CD4-positive, CD25-positive, alpha-beta regulatory T cell (primary cell): ENCODE data around the gene DDX6. TPM values are rescaled to one million over a fixed set of nuclear protein-coding genes. Genes with fewer than 3 reads are reported as not detected.
A peak's percentile ranks its signal among the peaks of the same experiment; 100 is the strongest.

Experiments
- ATAC-seq, 2 donors: fragments of 150-1000 bp; cut with Tn5 transposase; one replicate each; pipeline ENCODE4 v1.10.0; 2021; ENCODE audit warnings: low read depth in 2 of 2, moderate number of reproducible peaks in 2 of 2, moderate library complexity in 1 of 2
- DNase-seq, 3 donors: peaks; one replicate each; pipeline versions ENCODE4 v3.0.0 to v3.0.0-alpha.2; 2012 to 2022; ENCODE audit warnings: mixed read lengths in 1 of 3
- H3K27ac ChIP-seq: one replicate; pipeline ENCODE4 v1.7.0; 2013; ENCODE audit warnings: mild to moderate bottlenecking, low read length; ENCODE audit not compliant: insufficient read depth, poor library complexity, severe bottlenecking
- H3K27me3 ChIP-seq: one replicate; pipeline ENCODE4 v1.7.0; 2013; ENCODE audit warnings: low read length; ENCODE audit not compliant: control insufficient read depth, insufficient read depth
- H3K36me3 ChIP-seq: one replicate; pipeline ENCODE4 v1.7.0; 2013; ENCODE audit warnings: mild to moderate bottlenecking, low read length, moderate library complexity; ENCODE audit not compliant: control insufficient read depth, insufficient read depth
- H3K4me1 ChIP-seq: 2 replicates; pipeline ENCODE4 v1.7.0; 2013; ENCODE audit warnings: mild to moderate bottlenecking, low read length; ENCODE audit not compliant: insufficient read depth, control insufficient read depth, poor library complexity, severe bottlenecking
- H3K4me3 ChIP-seq: one replicate; pipeline ENCODE4 v1.7.0; 2013; ENCODE audit warnings: low read depth, mild to moderate bottlenecking, low read length, moderate library complexity
- H3K9me3 ChIP-seq, 2 experiments: 1 replicate in 1 of 2; 2 replicates in 1 of 2; pipeline ENCODE4 v1.7.0; 2013; ENCODE audit warnings: low read length in 2 of 2, mild to moderate bottlenecking in 1 of 2, moderate library complexity in 1 of 2; ENCODE audit not compliant: control insufficient read depth in 2 of 2
- H3K27ac Mint-ChIP-seq, 3 donors: one replicate each; pipeline ENCODE4 v1.8.0; 2020 to 2022; ENCODE audit warnings: mild to moderate bottlenecking in 3 of 3, mixed read lengths in 3 of 3, moderate library complexity in 2 of 3
- H3K27me3 Mint-ChIP-seq: one replicate; pipeline ENCODE4 v1.8.0; 2022; ENCODE audit warnings: mild to moderate bottlenecking, mixed read lengths
- H3K36me3 Mint-ChIP-seq: one replicate; pipeline ENCODE4 v1.8.0; 2020; ENCODE audit warnings: mixed read lengths
- H3K4me1 Mint-ChIP-seq, 4 donors: one replicate each; pipeline ENCODE4 v1.8.0; 2020 to 2022; ENCODE audit warnings: mixed read lengths in 4 of 4, mild to moderate bottlenecking in 1 of 4
- H3K4me3 Mint-ChIP-seq, 4 donors: one replicate each; pipeline ENCODE4 v1.8.0; 2020 to 2022; ENCODE audit warnings: mild to moderate bottlenecking in 4 of 4, mixed read lengths in 4 of 4, moderate library complexity in 3 of 4
- H3K9me3 Mint-ChIP-seq, 7 donors: one replicate each; pipeline ENCODE4 v1.8.0; 2020 to 2022; ENCODE audit warnings: mixed read lengths in 7 of 7, mild to moderate bottlenecking in 3 of 7, moderate library complexity in 2 of 7
- polyA plus RNA-seq, 4 donors: library from polyadenylated mRNA; unstranded; fragments of 300-500 nt; fragmentation: Illumina TruSeq; gene quantifications; one replicate each; pipeline ENCODE4 v1.2.3, GENCODE V29; 2021
- total RNA-seq: library from RNA; stranded (reverse); gene quantifications from one replicate; pipeline ENCODE4 v1.2.3, GENCODE V29; 2022

Gene DDX6
- total and polyA plus RNA-seq, 5 donors from 2014 or later, result 79.0 to 293 (median 100.0) TPM

DNA sequence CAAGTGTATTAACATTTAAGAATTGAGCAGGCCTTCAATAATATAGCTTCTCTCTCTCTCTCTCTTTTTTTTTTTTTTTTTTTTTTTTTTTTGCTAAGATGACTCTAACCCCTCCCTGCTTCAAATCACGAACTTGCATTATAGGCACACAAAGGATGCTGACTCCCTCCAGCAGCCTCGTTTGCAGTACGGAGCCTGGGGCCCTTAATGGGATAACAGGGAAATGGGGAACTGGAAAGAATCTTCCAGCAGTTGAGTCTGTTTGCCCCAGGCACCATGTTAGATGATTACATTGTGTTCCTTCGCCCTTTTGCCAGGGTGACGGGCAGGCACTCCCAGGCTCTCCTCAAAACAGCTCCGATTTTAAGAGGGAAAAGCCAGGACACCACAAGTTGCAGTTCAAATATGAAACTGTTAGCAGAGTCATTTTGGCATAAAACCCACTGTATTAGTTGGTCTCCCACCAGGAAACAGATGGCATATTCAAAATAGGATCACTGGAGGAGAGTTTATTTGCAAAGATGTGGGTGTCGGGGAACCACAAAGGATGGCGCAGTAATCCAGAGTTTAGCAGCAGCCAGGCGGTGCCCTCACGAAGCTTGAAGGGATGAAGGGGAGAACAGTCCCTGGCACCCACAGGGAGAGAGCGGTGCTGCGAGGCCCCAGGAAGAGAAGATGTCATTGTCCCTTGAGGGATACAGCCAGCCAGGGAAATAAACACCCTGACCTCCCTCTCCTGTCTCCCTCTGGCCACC, 85.0 kb downstream of the DDX6 start:
- peak overlapping the region; percentile 51 to 83 (median 80) for H3K4me3 Mint-ChIP-seq
- peak overlapping the region; percentile 44 for H3K4me3 ChIP-seq

DNA sequence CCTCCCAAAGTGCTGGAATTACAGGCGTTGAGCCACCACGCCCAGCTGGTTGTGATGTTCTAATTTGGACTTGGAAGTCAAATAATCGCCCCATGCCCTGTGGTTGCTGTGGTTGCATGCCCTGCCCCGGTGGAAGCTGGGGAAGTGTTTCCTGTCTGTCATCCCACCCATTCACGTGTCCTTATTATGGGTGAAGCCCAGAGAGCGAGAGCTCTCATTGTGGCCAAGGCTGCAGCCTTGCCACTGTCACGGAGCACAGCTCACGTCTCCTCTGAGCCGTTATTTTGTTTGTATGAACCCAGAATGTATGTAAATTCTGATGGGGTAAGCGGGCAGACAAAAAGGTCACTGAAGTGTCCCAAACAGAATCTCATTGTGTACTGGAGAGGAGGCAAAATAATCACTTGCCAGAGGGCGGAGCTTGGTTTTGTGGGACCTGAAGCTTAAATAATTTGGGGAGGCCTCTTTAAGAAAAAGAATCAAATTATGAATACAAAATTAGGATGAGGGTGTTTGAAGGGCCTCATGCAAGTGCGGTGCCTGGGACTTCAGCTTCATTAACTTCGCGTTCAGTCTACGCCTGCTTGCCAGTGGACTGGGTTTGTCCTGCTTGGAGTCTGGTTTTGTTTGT, 85.7 kb downstream of the DDX6 start:
- no peaks in the 10 kb centered on the region for H3K36me3 Mint-ChIP-seq
- peak overlapping the region; percentile 95 to 97 (median 97) for H3K27ac Mint-ChIP-seq
- H3K4me3 ChIP-seq, result peak overlapping the region; percentile 44
- peak overlapping the region; percentile 63 for H3K27ac ChIP-seq
- ATAC-seq (peak; percentile 78 to 89), DNase-seq (peak in 2 of 3 donors; percentile 61 to 89)
- peaks cover 0 to 4% (median 2%) of the 10 kb centered on the region in 7 donors for H3K9me3 Mint-ChIP-seq
- H3K27me3 ChIP-seq, result no peaks in the 10 kb centered on the region
- H3K4me1 ChIP-seq, result peaks cover 46% of the 10 kb centered on the region
- H3K36me3 ChIP-seq, result no peaks in the 10 kb centered on the region
- H3K4me1 Mint-ChIP-seq, result peaks cover 21 to 68% (median 33%) of the 10 kb centered on the region in 4 donors
- peak overlapping the region; percentile 51 to 83 (median 80) for H3K4me3 Mint-ChIP-seq
- H3K27me3 Mint-ChIP-seq, result peaks cover 6% of the 10 kb centered on the region
- H3K9me3 ChIP-seq, result peaks cover 0 to 3% of the 10 kb centered on the region in 2 experiments

More for the DNA sequence above, 85.0 kb downstream of the DDX6 start:
- H3K27me3 ChIP-seq, result no peaks in the 10 kb centered on the region
- Mint-ChIP-seq H3K36me3 (no peaks in the 10 kb centered on the region), H3K9me3 (peaks cover 0 to 2% (median 0%) of the 10 kb centered on the region in 7 donors), H3K4me1 (peaks cover 18 to 63% (median 30%) of the 10 kb centered on the region in 4 donors), H3K27ac (peak overlapping the region; percentile 95 to 97 (median 97)), H3K27me3 (peaks cover 6% of the 10 kb centered on the region)
- DNase-seq, result no peak
- no peaks in the 10 kb centered on the region for H3K36me3 ChIP-seq
- peak in 1 of 2 donors; percentile 23 for ATAC-seq
- H3K27ac ChIP-seq, result peak overlapping the region; percentile 63
- no peaks in the 10 kb centered on the region for H3K9me3 ChIP-seq
- peaks cover 41% of the 10 kb centered on the region for H3K4me1 ChIP-seq

DNA sequence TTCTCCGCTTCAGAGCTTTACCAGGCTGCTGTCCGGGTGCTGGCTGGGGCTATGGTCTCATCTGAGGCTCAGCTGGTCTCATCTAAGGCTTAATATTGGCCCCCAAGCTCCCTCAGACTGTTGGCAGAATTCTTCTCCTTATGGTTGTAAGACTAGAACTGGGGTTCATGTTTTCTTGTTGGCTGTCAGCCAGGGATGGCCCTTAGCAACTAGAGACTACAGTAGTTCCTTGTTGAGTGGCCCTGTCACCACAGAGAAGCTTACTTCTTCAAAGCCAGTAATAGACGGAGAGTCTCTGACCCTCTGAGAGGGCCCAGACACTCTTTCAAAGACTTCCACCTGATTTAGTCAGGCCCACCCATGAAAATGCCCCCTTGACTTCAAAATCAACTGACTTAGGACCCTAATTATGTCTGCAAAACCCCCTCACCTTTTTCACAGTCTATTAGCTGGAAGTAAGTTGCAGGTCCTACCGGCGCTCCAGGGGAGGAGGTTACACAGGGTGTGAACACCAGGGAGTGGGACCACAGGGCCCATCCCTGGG, 87.3 kb downstream of the DDX6 start:
- no peaks in the 10 kb centered on the region for H3K27me3 ChIP-seq
- H3K4me3 Mint-ChIP-seq, result peak overlapping the region in 2 of 4 donors; percentile 8 to 43

DNA sequence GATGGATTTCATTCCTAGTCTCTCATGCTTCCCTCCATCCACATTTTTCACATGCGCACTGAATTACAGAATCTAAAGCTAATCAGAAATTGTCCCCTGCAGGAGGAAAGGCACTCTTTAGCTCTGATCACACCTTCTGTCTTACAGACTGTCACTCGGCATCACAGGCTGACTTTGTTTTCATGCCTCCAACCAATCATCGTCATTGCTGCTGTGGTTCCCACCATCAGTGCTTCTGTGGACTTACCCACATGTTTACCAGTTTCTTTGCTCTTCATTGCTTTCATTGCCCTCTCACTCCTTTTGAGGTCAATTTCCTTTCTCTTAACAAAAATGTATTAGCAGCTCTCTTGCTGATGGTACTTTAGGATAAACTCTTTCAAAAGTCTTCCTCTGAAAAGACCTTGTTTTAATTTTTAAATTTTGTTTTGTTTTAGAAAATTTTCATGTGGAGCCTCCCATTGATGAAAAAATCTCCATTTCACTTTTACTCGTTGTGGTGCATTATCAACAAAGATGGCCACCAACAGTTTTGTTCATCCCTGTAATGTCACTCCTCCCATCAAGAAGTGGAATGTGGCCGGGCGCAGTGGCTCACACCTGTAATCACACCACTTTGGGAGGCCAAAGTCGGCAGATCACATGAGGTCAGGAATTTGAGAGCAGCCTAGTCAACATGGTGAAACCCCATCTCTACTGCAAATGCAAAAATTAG, 91.3 kb downstream of the DDX6 start:
- H3K4me1 ChIP-seq, result peaks cover 77% of the 10 kb centered on the region
- H3K4me1 Mint-ChIP-seq, result peaks cover 18 to 82% (median 40%) of the 10 kb centered on the region in 4 donors
- peaks cover 0 to 3% of the 10 kb centered on the region in 2 experiments for H3K9me3 ChIP-seq
- peak overlapping the region; percentile 75 for H3K27ac ChIP-seq
- no peaks in the 10 kb centered on the region for H3K27me3 ChIP-seq
- no peaks in the 10 kb centered on the region for H3K27me3 Mint-ChIP-seq
- H3K4me3 ChIP-seq, result peak overlapping the region; percentile 55
- H3K9me3 Mint-ChIP-seq, result peaks cover 0 to 8% (median 2%) of the 10 kb centered on the region in 7 donors
- H3K4me3 Mint-ChIP-seq, result peak overlapping the region; percentile 2 to 82 (median 74)
- DNase-seq (peak; percentile 60 to 90 (median 89)), ATAC-seq (peak; percentile 98 to 99)
- no peaks in the 10 kb centered on the region for H3K36me3 ChIP-seq
- no peaks in the 10 kb centered on the region for H3K36me3 Mint-ChIP-seq
- H3K27ac Mint-ChIP-seq, result peak overlapping the region; percentile 97 to 98 (median 98)

More for the DNA sequence above, 87.3 kb downstream of the DDX6 start:
- Histone ChIP-seq H3K36me3 (no peaks in the 10 kb centered on the region), H3K4me3 (no peak overlapping the region), H3K4me1 (peaks cover 62% of the 10 kb centered on the region), H3K27ac (peak overlapping the region; percentile 43), H3K9me3 (peaks cover 0 to 3% of the 10 kb centered on the region in 2 experiments)
- Mint-ChIP-seq H3K27me3 (peaks cover 6% of the 10 kb centered on the region), H3K27ac (peak overlapping the region; percentile 56 to 97 (median 89)), H3K9me3 (peaks cover 0 to 8% (median 2%) of the 10 kb centered on the region in 7 donors), H3K36me3 (no peaks in the 10 kb centered on the region), H3K4me1 (peaks cover 30 to 84% (median 43%) of the 10 kb centered on the region in 4 donors)
- DNase-seq, result no peak
- ATAC-seq, result no peak

Other genes with a start within 250 kb of the DDX6 start
- gene IFT46, start 225.2 kb downstream of the DDX6 start, total RNA-seq, result 3.7 TPM
- gene IFT46, start 225.2 kb downstream of the DDX6 start, polyA plus RNA-seq, result 1 to 10 TPM; 4.0 to 8.5 (median 6.6) TPM
- gene ARCN1, start 218.8 kb downstream of the DDX6 start, total RNA-seq, result 76.6 TPM
- 100 to 1,000 TPM; 131 to 169 (median 153) TPM for gene ARCN1, start 218.8 kb downstream of the DDX6 start, polyA plus RNA-seq
- gene PHLDB1, start 183.5 kb downstream of the DDX6 start, total RNA-seq, result 1.2 TPM
- under 1 TPM in 3 of 4 donors, not detected in 1; 0.16 to 0.70 (median 0.41) TPM for gene PHLDB1, start 183.5 kb downstream of the DDX6 start, polyA plus RNA-seq
- not detected for gene TREH, start 111.5 kb downstream of the DDX6 start, total RNA-seq
- gene TREH, start 111.5 kb downstream of the DDX6 start, polyA plus RNA-seq, result not detected
- gene CXCR5, start 92.7 kb upstream of the DDX6 start, total RNA-seq, result 4.8 TPM
- 10 to 100 TPM in 1 of 4 donors, 1 to 10 TPM in 3; 3.3 to 10.7 (median 6.0) TPM for gene CXCR5, start 92.7 kb upstream of the DDX6 start, polyA plus RNA-seq
- gene BCL9L, start 134.8 kb upstream of the DDX6 start, total RNA-seq, result 229 TPM
- 1 to 10 TPM; 2.1 to 4.1 (median 3.1) TPM for gene BCL9L, start 134.8 kb upstream of the DDX6 start, polyA plus RNA-seq
- gene UPK2, start 165.1 kb upstream of the DDX6 start, total RNA-seq, result not detected
- under 1 TPM; 0.19 to 0.42 (median 0.23) TPM for gene UPK2, start 165.1 kb upstream of the DDX6 start, polyA plus RNA-seq
- not detected for gene FOXR1, start 180.6 kb upstream of the DDX6 start, total RNA-seq
- not detected for gene FOXR1, start 180.6 kb upstream of the DDX6 start, polyA plus RNA-seq
- gene CENATAC, start 207.0 kb upstream of the DDX6 start, total RNA-seq, result 116 TPM
- gene CENATAC, start 207.0 kb upstream of the DDX6 start, polyA plus RNA-seq, result 10 to 100 TPM in 3 of 4 donors, 1 to 10 TPM in 1; 10.0 to 14.4 (median 11.9) TPM
- 1,801 TPM for gene RPS25, start 227.2 kb upstream of the DDX6 start, total RNA-seq
- gene RPS25, start 227.2 kb upstream of the DDX6 start, polyA plus RNA-seq, result 1,000 to 10,000 TPM; 3,291 to 5,953 (median 5,138) TPM
- 82.9 TPM for gene TRAPPC4, start 227.6 kb upstream of the DDX6 start, total RNA-seq
- gene TRAPPC4, start 227.6 kb upstream of the DDX6 start, polyA plus RNA-seq, result 100 to 1,000 TPM; 135 to 179 (median 151) TPM
- gene SLC37A4, start 239.7 kb upstream of the DDX6 start, total RNA-seq, result 6.8 TPM
- gene SLC37A4, start 239.7 kb upstream of the DDX6 start, polyA plus RNA-seq, result 10 to 100 TPM in 3 of 4 donors, 1 to 10 TPM in 1; 6.9 to 14.7 (median 10.8) TPM